Measurements from ENCODE around the gene TAAR9. TPM values are rescaled to one million over a fixed set of nuclear protein-coding genes. Genes with fewer than 3 reads are reported as not detected.

Gene TAAR9
- total RNA-seq, 1 donor from 2014 or later = not detected

DNA sequence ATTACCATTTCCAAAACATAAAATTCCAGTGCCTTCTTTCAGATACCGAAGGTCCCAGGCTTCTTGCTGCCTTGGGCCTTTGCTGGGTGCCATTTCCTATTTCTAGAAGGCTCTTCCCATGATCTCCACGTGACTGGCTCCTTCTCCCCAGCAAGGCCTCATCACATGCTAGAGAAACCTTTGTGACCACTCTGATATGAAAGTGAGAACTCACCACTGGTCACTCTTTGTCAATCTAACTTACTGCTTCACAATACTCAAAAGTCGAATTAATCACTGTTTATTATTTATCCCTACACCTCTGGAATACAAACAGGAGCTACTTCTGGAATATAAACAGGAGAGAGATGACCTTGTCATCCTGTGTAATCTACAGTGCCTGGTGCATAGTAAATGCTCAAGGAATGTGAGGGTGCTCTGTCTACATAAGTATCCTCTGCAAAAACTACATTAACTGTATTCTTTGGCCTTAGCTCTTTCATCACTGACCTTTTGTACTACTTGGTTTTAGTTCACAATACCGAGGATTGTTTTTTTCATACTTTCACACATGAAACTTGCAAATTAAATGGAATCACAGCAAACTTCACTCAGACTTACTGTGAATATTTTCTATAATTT is 26.8 kb upstream of the TAAR9 start:
- H3K27me3 Mint-ChIP-seq (ENCODE audit: low read depth) = peaks cover 10% of the 10 kb centered on the region
- H3K4me1 Mint-ChIP-seq = peaks cover 30% of the 10 kb centered on the region
- H3K4me3 Mint-ChIP-seq = peak overlapping the region; percentile 82
- peaks cover 20% of the 10 kb centered on the region for H3K36me3 Mint-ChIP-seq
- DNase-seq (ENCODE audit: low spot score in 2 of 2, unreplicated experiment in 2 of 2) = no peak
- TF ChIP-seq, protein P1, sequence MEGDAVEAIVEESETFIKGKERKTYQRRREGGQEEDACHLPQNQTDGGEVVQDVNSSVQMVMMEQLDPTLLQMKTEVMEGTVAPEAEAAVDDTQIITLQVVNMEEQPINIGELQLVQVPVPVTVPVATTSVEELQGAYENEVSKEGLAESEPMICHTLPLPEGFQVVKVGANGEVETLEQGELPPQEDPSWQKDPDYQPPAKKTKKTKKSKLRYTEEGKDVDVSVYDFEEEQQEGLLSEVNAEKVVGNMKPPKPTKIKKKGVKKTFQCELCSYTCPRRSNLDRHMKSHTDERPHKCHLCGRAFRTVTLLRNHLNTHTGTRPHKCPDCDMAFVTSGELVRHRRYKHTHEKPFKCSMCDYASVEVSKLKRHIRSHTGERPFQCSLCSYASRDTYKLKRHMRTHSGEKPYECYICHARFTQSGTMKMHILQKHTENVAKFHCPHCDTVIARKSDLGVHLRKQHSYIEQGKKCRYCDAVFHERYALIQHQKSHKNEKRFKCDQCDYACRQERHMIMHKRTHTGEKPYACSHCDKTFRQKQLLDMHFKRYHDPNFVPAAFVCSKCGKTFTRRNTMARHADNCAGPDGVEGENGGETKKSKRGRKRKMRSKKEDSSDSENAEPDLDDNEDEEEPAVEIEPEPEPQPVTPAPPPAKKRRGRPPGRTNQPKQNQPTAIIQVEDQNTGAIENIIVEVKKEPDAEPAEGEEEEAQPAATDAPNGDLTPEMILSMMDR (IDR thresholded peaks at IDR 0.05; ENCODE audit: unreplicated experiment) = no peak
- peaks cover 8% of the 10 kb centered on the region for H3K9me3 Mint-ChIP-seq
- peak overlapping the region; percentile 75 for H3K27ac Mint-ChIP-seq

DNA sequence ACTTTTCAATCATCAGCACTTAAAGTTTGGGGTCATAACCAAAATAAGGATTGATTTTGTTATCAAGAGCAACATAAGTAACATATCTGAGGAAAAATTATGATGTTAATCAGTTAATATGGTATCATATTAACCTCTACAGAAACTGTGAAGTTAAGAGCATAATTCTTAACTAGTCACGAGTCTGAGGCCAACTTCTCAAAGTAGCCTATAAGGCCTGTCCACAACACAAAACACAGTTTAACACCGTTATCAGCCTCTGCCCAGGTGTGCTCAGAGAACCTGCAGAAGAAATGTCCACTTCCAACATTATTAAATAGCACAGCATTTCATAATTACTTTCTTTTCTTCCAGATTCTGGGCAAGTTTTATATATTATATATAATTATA is 26.3 kb upstream of the TAAR9 start:
- no peak for DNase-seq (ENCODE audit: low spot score in 2 of 2, unreplicated experiment in 2 of 2)
- H3K27ac Mint-ChIP-seq = peak overlapping the region; percentile 91
- H3K36me3 Mint-ChIP-seq = peaks cover 18% of the 10 kb centered on the region
- TF ChIP-seq, protein P1 (IDR thresholded peaks at IDR 0.05; ENCODE audit: unreplicated experiment) = no peak
- H3K4me3 Mint-ChIP-seq = peak overlapping the region; percentile 82
- peaks cover 30% of the 10 kb centered on the region for H3K4me1 Mint-ChIP-seq
- H3K9me3 Mint-ChIP-seq = peaks cover 6% of the 10 kb centered on the region
- H3K27me3 Mint-ChIP-seq (ENCODE audit: low read depth) = peaks cover 14% of the 10 kb centered on the region

DNA sequence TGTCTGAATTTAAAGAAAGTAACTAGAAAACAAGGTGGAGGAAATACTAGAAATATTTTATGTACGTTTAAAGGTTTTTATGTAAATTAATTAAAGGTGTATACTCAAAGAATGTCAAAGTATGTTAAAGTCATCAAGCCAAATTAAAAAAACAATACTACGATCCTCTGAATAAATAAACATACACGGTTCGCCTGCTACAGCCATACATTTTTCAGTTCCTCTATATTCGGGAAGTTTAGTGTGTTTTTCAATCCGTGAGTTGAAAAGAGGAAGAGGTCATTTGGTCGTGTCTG is 25.8 kb upstream of the TAAR9 start:
- peaks cover 15% of the 10 kb centered on the region for H3K36me3 Mint-ChIP-seq
- peaks cover 30% of the 10 kb centered on the region for H3K4me1 Mint-ChIP-seq
- H3K9me3 Mint-ChIP-seq = peaks cover 5% of the 10 kb centered on the region
- DNase-seq (ENCODE audit: low spot score in 2 of 2, unreplicated experiment in 2 of 2) = no peak
- H3K27me3 Mint-ChIP-seq (ENCODE audit: low read depth) = peaks cover 17% of the 10 kb centered on the region
- H3K27ac Mint-ChIP-seq = peak overlapping the region; percentile 91
- TF ChIP-seq, protein P1 (IDR thresholded peaks at IDR 0.05; ENCODE audit: unreplicated experiment) = no peak
- H3K4me3 Mint-ChIP-seq = peak overlapping the region; percentile 82

DNA sequence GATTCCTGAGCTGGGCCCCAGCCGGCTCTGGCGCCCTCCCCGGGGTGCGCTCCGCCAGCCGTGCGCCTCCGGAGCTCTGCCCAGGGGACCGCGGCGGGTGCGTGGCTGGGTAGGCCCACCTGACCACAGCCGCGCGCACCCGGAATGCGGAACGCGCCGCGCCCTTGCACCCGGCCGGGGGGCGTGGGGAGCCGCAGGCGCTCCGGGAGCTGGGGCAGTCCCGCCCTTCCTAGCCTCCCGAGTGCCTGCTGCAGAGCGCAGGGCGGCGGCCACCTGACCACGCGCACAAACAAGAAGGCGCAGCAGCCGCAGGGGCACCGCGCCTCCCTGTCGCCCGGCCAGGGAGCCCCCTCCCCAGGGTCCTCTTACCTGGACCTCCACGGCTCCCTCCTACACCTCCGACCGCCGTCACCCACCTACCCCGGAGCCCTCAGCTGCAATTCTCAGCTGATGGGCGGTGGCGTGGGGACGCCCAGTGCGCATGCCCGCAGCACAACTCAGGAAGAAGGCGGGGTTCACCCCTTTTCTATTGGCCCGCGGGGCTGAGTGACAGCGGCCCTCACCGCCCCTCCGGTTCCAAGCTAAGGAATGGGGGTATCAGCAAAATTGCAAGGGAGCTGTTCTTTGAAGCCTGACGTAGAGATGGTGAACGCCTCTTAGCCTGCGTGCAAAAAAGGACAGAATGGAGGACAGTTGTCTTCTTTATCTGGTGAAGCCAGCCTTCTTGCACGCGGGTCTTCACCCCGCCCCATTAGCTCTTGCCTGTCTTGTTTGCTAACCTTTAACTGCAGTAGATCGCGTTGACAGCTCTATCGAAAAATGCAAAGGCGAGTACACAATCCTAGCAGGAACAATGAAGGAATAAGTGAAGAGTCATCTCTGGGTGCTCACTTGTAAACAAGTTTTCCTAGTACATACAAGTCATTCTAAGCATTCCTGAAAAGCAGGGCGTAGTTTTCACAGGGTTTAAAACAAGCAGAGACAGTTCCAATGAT is 25.1 kb upstream of the TAAR9 start, which contains the start of gene STX7:
STX7 (minus strand) TSS at position 479 of the 995 bp plus-strand sequence. CDS start 9,586 bp downstream, outside the sequence.
- Mint-ChIP-seq H3K4me3 (peak within 1 kb of the TSS; percentile 99), H3K36me3 (peaks cover 9% of the 10 kb centered on the region), H3K9me3 (no peaks in the 10 kb centered on the region), H3K27ac (peak within 1 kb of the TSS; percentile 98), H3K4me1 (peaks cover 30% of the 10 kb centered on the region), H3K27me3 (ENCODE audit: low read depth) (peaks cover 18% of the 10 kb centered on the region)
- TF ChIP-seq, protein P1 (IDR thresholded peaks at IDR 0.05; ENCODE audit: unreplicated experiment) = no peak
- peak; percentile 82 to 92 for DNase-seq (ENCODE audit: low spot score in 2 of 2, unreplicated experiment in 2 of 2)

DNA sequence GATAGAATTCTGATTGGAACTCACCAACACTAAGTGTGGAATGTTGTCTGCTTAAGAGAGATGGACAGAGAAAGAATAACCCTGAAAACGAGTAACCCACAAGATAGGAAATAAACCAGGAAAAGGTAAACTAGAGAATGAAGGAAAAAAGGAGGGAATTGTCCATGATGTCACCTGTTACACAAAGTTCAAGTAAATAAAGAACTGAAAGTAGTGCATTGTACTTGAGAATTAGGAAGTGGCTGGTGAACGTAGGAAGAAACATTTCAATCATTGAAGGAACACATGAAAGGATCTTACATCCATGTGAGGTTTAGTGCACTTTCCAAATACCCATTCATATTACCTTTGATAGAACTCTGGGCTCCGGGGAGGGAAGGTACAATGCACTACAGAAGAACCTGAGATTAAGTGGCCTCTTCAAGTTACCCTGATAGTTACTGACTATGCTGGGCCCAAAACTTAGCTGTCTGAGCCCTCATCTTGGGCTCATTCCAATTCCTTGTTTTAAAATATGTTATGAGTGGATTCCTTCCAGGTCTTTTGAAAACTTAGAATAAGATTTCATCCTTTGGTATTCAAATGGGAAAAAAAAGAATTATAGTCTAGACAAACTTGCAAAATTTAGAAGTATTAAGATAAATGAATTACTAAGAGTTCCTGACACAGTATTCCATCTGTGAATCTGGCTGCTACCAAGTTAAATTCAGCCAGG is 24.1 kb upstream of the TAAR9 start:
- H3K4me3 Mint-ChIP-seq = peak overlapping the region; percentile 99
- no peaks in the 10 kb centered on the region for H3K9me3 Mint-ChIP-seq
- TF ChIP-seq, protein P1 (IDR thresholded peaks at IDR 0.05; ENCODE audit: unreplicated experiment) = no peak
- H3K27ac Mint-ChIP-seq = peak overlapping the region; percentile 98
- peaks cover 30% of the 10 kb centered on the region for H3K4me1 Mint-ChIP-seq
- H3K36me3 Mint-ChIP-seq = no peaks in the 10 kb centered on the region
- DNase-seq (ENCODE audit: low spot score in 2 of 2, unreplicated experiment in 2 of 2) = no peak
- peaks cover 18% of the 10 kb centered on the region for H3K27me3 Mint-ChIP-seq (ENCODE audit: low read depth)
